ENCODE results near the gene ADPRM. TPM values are rescaled to one million over a fixed set of nuclear protein-coding genes. Genes with fewer than 3 reads are reported as not detected.

Gene ADPRM
- total RNA-seq, 1 donor from 2014 or later: 14.1 TPM

DNA sequence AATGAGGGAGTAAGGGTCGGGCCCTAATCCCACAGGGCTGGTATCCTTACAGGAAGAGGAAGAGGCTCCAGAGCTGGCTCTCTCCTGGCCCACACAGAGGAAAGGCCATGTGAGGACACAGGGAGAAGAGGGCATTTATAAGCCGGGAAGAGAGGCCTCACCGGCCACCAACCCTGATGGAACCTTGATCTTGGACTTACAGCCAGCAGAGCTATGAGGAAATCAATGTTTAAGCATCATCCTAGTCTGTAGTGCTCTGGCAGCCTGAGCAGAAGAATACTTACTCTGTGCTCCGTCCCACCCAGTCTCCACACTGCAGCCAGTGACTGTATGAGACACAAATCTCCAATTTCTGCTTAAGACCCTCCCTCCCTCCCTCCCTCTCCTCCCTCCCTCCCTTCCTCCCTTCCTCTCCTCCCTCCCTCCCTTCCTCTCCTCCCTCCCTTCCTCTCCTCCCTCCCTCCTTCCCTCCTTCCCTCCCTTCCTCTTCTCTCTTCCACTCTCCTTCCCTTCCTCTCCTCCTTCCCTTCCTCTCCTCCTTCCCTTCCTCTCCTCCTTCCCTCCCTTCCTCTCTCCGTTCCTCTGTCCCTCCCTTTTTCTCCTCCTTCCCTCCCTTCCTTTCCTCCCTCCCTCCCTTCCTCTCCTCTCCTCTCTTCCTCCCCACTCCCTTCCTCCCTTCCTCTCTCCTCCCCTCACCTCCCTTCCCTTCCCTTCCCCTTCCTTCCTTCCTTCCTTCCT, 41.3 kb downstream of the ADPRM start:
- Mint-ChIP-seq H3K27me3 (peaks cover 14% of the 10 kb centered on the region), H3K9me3 (no peaks in the 10 kb centered on the region), H3K4me1 (peaks cover 3% of the 10 kb centered on the region), H3K4me3 (no peak overlapping the region), H3K36me3 (ENCODE audit: low read depth) (no peaks in the 10 kb centered on the region), H3K27ac (no peak overlapping the region)
- intact Hi-C loops (cut with micrococcal nuclease): no loop called here
- POLR2A ChIA-PET: interaction anchor here (0.9 kb wide), 1 partner anchor 75 kb away, joined by 3 read pairs; no protein-coding TSS in a partner anchor
- DNase-seq (no peak), ATAC-seq (ENCODE audit: low read depth) (no peak)
- CTCF ChIA-PET: interaction anchor here (2.4 kb wide), 1 partner anchor 107 kb away, joined by 8 read pairs; no protein-coding TSS in a partner anchor
- TF ChIP-seq, protein P1, sequence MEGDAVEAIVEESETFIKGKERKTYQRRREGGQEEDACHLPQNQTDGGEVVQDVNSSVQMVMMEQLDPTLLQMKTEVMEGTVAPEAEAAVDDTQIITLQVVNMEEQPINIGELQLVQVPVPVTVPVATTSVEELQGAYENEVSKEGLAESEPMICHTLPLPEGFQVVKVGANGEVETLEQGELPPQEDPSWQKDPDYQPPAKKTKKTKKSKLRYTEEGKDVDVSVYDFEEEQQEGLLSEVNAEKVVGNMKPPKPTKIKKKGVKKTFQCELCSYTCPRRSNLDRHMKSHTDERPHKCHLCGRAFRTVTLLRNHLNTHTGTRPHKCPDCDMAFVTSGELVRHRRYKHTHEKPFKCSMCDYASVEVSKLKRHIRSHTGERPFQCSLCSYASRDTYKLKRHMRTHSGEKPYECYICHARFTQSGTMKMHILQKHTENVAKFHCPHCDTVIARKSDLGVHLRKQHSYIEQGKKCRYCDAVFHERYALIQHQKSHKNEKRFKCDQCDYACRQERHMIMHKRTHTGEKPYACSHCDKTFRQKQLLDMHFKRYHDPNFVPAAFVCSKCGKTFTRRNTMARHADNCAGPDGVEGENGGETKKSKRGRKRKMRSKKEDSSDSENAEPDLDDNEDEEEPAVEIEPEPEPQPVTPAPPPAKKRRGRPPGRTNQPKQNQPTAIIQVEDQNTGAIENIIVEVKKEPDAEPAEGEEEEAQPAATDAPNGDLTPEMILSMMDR (IDR thresholded peaks at IDR 0.05): no peak

DNA sequence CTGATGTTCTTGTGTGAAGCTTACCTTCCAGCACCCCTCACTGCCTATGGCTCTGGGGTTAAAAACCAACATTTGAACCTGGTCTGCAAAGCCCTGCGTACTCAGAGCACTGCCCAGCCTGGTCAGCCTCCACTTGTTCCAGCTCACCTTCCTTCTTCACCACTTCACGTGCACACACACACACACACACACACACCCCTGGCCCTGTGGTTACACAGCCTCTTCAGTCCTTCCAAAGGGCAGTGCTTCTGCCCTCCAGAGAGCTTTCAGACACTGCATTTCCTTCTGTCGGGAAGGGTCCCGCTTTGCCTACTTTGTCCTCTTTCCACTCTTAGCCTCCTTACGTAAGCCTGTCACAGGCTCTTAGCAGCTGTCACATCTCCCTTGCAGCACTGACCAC, 42.0 kb downstream of the ADPRM start:
- no peaks in the 10 kb centered on the region for H3K9me3 Mint-ChIP-seq
- CTCF ChIA-PET: no interaction called here
- peaks cover 3% of the 10 kb centered on the region for H3K4me1 Mint-ChIP-seq
- DNase-seq: no peak
- ATAC-seq (ENCODE audit: low read depth): no peak
- POLR2A ChIA-PET: interaction anchor here (0.9 kb wide), 1 partner anchor 75 kb away, joined by 3 read pairs; no protein-coding TSS in a partner anchor
- no peak overlapping the region for H3K27ac Mint-ChIP-seq
- H3K4me3 Mint-ChIP-seq: no peak overlapping the region
- no peaks in the 10 kb centered on the region for H3K36me3 Mint-ChIP-seq (ENCODE audit: low read depth)
- intact Hi-C loops (cut with micrococcal nuclease): no loop called here
- TF ChIP-seq, protein P1 (IDR thresholded peaks at IDR 0.05): no peak
- peaks cover 13% of the 10 kb centered on the region for H3K27me3 Mint-ChIP-seq

DNA sequence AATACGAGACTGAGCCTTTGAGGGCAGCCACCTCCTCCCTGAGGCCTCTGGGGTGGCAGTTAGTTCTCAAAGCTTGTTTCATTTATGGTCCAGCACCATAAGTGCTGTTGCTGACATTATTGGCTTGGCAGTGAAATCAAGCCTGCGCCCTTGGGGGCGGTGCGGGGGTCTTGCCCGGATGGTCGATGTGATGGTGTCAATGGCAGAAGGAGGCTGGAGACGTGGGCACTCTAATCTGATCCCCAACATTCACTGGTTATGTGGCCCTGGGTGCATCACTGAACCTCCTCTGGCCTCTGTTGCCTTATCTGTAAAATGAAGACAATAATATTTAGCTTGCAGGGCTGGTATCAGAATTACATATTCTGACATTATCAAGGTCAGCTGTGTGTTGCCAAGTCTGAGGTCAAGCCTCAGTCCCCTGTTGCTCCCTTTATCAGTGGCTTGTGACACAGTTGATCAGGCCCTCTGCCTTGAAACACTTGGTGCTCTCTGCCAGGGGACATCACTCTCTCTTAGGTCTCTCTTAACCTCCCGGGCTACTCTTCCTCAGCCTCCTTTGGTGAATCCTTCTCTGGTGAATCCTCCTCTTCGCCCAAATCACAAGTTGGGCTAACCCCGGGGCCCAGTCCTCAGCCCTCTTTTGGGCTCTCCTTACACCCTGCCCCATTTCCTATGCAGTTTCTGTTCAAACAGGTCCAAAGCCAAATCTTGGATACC, 44.2 kb downstream of the ADPRM start:
- Mint-ChIP-seq H3K9me3 (no peaks in the 10 kb centered on the region), H3K36me3 (ENCODE audit: low read depth) (no peaks in the 10 kb centered on the region), H3K27ac (no peak overlapping the region), H3K4me1 (peaks cover 3% of the 10 kb centered on the region), H3K27me3 (peaks cover 11% of the 10 kb centered on the region), H3K4me3 (no peak overlapping the region)
- ChIA-PET POLR2A (no interaction called here), CTCF (interaction anchor here (0.6 kb wide), 1 partner anchor 28 kb away, joined by 3 read pairs; no protein-coding TSS in a partner anchor)
- ATAC-seq (ENCODE audit: low read depth) (no peak), DNase-seq (no peak)
- TF ChIP-seq, protein P1 (IDR thresholded peaks at IDR 0.05): no peak
- intact Hi-C loops (cut with micrococcal nuclease): no loop called here

DNA sequence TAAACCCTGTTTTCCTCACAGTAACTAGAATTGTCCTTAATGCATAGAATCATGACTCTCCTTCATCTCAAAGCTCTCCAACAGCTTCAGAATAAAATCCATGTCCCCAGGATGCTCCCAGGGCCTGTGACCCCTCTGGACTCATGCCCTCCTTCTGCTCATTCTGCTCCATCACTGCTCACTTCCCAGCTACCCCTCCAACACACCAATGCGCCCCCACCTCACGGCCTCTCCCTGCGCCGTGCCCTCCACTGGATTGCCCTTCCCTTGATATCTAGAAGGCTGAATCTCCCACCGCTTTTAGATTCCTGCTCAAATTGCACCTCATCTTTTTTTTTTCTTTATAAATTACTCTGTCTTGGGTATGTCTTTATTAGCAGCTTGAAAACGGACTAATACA, 45.0 kb downstream of the ADPRM start:
- ChIA-PET CTCF (no interaction called here), POLR2A (no interaction called here)
- intact Hi-C loops (cut with micrococcal nuclease): no loop called here
- H3K9me3 Mint-ChIP-seq: no peaks in the 10 kb centered on the region
- TF ChIP-seq, protein P1 (IDR thresholded peaks at IDR 0.05): no peak
- H3K27me3 Mint-ChIP-seq: peaks cover 7% of the 10 kb centered on the region
- H3K4me1 Mint-ChIP-seq: no peaks in the 10 kb centered on the region
- no peaks in the 10 kb centered on the region for H3K36me3 Mint-ChIP-seq (ENCODE audit: low read depth)
- no peak overlapping the region for H3K27ac Mint-ChIP-seq
- ATAC-seq (ENCODE audit: low read depth) (no peak), DNase-seq (no peak)
- H3K4me3 Mint-ChIP-seq: no peak overlapping the region

DNA sequence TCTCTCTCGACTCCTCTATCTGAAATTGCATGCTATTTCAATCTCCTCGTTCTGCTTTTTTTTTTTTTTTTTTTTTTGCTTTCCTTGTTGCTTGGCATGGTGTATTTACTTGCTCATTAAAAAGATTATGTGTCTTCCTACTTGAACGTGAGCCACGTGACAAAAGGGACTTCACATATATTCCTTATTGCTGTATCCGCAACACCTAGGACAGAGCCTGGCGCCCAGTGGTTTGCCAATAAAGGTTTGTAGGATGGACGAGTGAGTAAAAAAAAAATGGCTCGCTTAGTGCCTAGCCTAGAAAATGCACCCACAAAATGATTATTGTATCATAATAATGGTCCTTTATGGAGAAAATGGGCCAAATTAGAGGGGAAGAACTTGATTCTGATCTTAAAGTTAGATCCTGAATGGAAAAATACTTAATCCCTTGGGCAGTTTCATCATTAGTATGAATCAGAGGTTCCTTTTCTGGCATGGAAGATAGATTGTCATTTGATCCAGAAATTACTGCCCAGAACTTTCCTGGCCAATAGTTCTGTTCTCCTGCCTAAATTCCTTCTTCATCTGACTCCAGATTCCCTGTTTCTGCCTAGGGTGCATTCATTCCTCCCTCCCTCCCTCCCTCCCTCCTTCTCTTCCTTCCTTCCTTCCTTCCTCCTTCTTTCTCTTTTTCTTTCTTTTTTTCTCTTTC, 46.1 kb downstream of the ADPRM start:
- Mint-ChIP-seq H3K4me3 (no peak overlapping the region), H3K4me1 (no peaks in the 10 kb centered on the region), H3K9me3 (no peaks in the 10 kb centered on the region), H3K27ac (no peak overlapping the region), H3K27me3 (peaks cover 7% of the 10 kb centered on the region), H3K36me3 (ENCODE audit: low read depth) (no peaks in the 10 kb centered on the region)
- ATAC-seq (ENCODE audit: low read depth) (no peak), DNase-seq (no peak)
- TF ChIP-seq, protein P1 (IDR thresholded peaks at IDR 0.05): no peak
- CTCF ChIA-PET: no interaction called here
- intact Hi-C loops (cut with micrococcal nuclease): no loop called here
- POLR2A ChIA-PET: no interaction called here

Measured in activated B cell treated with CpG ODN at 0.5 μM for 24 hours (primary cell).